IMR-90 (cell line): ENCODE results near the gene HEBP1. TPM values are rescaled to one million over a fixed set of nuclear protein-coding genes. Genes with fewer than 3 reads are reported as not detected.

Experiments used
- ATAC-seq: fragments of 200-7000 bp; cut with Tn5 transposase; 2 replicates; pipeline ENCODE4 v1.9.1; 2020; ENCODE audit warnings: low read depth, mild to moderate bottlenecking, moderate library complexity
- BruUV-seq: library from RNA; stranded (reverse); fragments of 400-500 nt; replicated peaks from 2 replicates; lab custom pipeline; 2021; lab: Mats Ljungman, UMichigan
- CTCF ChIA-PET: fragments of 300-600 bp; formaldehyde crosslinking; extraction: SDS; loops from one replicate; lab custom pipeline; 2021; ENCODE audit warnings: antibody characterized with exemption; lab: Yijun Ruan, JAX
- POLR2A ChIA-PET: fragments of 300-600 bp; sonication (Branson Sonifier 250); formaldehyde crosslinking; loops from one replicate; lab custom pipeline; 2022; ENCODE audit warnings: antibody characterized with exemption; ENCODE audit not compliant: unreplicated experiment; lab: Charles Lee
- DNase-seq: peaks from one replicate; pipeline ENCODE4 v3.0.0; 2013
- H2AFZ ChIP-seq: replicated peaks from 2 replicates; pipeline ENCODE3; 2013; ENCODE audit warnings: low read length, mild to moderate bottlenecking; ENCODE audit not compliant: poor library complexity
- H2AK5ac ChIP-seq: 2 replicates; pipeline ENCODE4 v1.6.1; 2013; ENCODE audit warnings: low read depth, low read length, inconsistent platforms
- H2AK9ac ChIP-seq: replicated peaks from 2 replicates; pipeline ENCODE3; 2013; ENCODE audit warnings: mild to moderate bottlenecking, low read depth, low read length, moderate library complexity; ENCODE audit not compliant: poor library complexity
- H2BK120ac ChIP-seq: 2 replicates; pipeline ENCODE4 v1.6.1; 2013; ENCODE audit warnings: low read depth, low read length, inconsistent platforms
- H2BK15ac ChIP-seq: 3 replicates; pipeline ENCODE4 v1.6.1; 2013; ENCODE audit warnings: low read depth, low read length, inconsistent platforms
- H2BK20ac ChIP-seq: 2 replicates; pipeline ENCODE4 v1.6.1; 2013; ENCODE audit warnings: low read depth, mild to moderate bottlenecking, inconsistent platforms, low read length, moderate library complexity
- H2BK5ac ChIP-seq: 2 replicates; pipeline ENCODE4 v1.6.1; 2013; ENCODE audit warnings: mild to moderate bottlenecking, low read depth, low read length, inconsistent platforms; ENCODE audit not compliant: poor library complexity, severe bottlenecking
- H3K14ac ChIP-seq: replicated peaks from 2 replicates; pipeline ENCODE4 v1.6.1; 2013; ENCODE audit warnings: low read depth, low read length, inconsistent platforms
- H3K18ac ChIP-seq: 2 replicates; pipeline ENCODE4 v1.6.1; 2013; ENCODE audit warnings: low read depth, low read length, control low read depth
- H3K23ac ChIP-seq: 2 replicates; pipeline ENCODE4 v1.6.1; 2013; ENCODE audit warnings: low read depth, low read length, inconsistent platforms
- H3K27ac ChIP-seq: 2 replicates; pipeline ENCODE4 v1.5.1; 2013; ENCODE audit warnings: mild to moderate bottlenecking, control low read depth, low read length; ENCODE audit not compliant: insufficient read depth
- H3K27me3 ChIP-seq: 2 replicates; pipeline ENCODE4 v1.6.1; 2013; ENCODE audit warnings: low read length; ENCODE audit not compliant: control insufficient read depth, insufficient read depth
- H3K36me3 ChIP-seq: 2 replicates; pipeline ENCODE4 v1.6.1; 2013; ENCODE audit warnings: low read length, mixed read lengths; ENCODE audit not compliant: control insufficient read depth, insufficient read depth
- H3K4ac ChIP-seq: 2 replicates; pipeline ENCODE4 v1.6.1; 2013; ENCODE audit warnings: low read depth, low read length, inconsistent platforms
- H3K4me1 ChIP-seq: 2 replicates; pipeline ENCODE4 v1.6.1; 2013; ENCODE audit warnings: low read length, mixed read lengths; ENCODE audit not compliant: control insufficient read depth, insufficient read depth
- H3K4me2 ChIP-seq: 2 replicates; pipeline ENCODE4 v1.6.1; 2013; ENCODE audit warnings: low read depth, mild to moderate bottlenecking, control low read depth, low read length, moderate library complexity
- H3K4me3 ChIP-seq: 2 replicates; pipeline ENCODE4 v1.5.1; 2013; ENCODE audit warnings: low read depth, mild to moderate bottlenecking, control low read depth, low read length, moderate library complexity; ENCODE audit not compliant: insufficient read depth
- H3K56ac ChIP-seq: 2 replicates; pipeline ENCODE4 v1.6.1; 2013; ENCODE audit warnings: low read length, inconsistent platforms; ENCODE audit not compliant: insufficient read depth; ENCODE audit errors: extremely low read depth
- H3K79me1 ChIP-seq, 2 experiments: 2 replicates each; pipeline ENCODE4 v1.6.1; 2013; ENCODE audit warnings: low read length in 2 of 2, inconsistent platforms in 1 of 2, low read depth in 1 of 2
- H3K9ac ChIP-seq: 2 replicates; pipeline ENCODE4 v1.6.1; 2013; ENCODE audit warnings: low read depth, low read length, control low read depth
- H3K9me1 ChIP-seq: 2 replicates; pipeline ENCODE4 v1.6.1; 2013; ENCODE audit warnings: low read length, inconsistent platforms; ENCODE audit not compliant: insufficient read depth
- H3K9me3 ChIP-seq: 2 replicates; pipeline ENCODE4 v1.6.1; 2013; ENCODE audit warnings: low read length; ENCODE audit not compliant: control insufficient read depth, insufficient read depth
- H4K20me1 ChIP-seq: 2 replicates; pipeline ENCODE4 v1.6.1; 2013; ENCODE audit warnings: low read length, inconsistent platforms; ENCODE audit not compliant: insufficient read depth
- H4K5ac ChIP-seq: 2 replicates; pipeline ENCODE4 v1.6.1; 2013; ENCODE audit warnings: mild to moderate bottlenecking, low read depth, low read length, control low read depth
- H4K8ac ChIP-seq, 2 experiments: 2 replicates each; pipeline ENCODE4 v1.6.1; 2013; ENCODE audit warnings: low read depth in 2 of 2, low read length in 2 of 2, control low read depth in 1 of 2, inconsistent platforms in 1 of 2
- H4K91ac ChIP-seq: 2 replicates; pipeline ENCODE4 v1.6.1; 2013; ENCODE audit warnings: low read depth, low read length, inconsistent platforms; ENCODE audit not compliant: insufficient read depth
- BHLHE40 ChIP-seq: fragments of 150-350 bp; IDR thresholded peaks from 2 replicates; pipeline ENCODE4 v1.6.1; 2016; ENCODE audit warnings: mild to moderate bottlenecking, low read depth, low read length
- CEBPB ChIP-seq: IDR thresholded peaks from 2 replicates; pipeline ENCODE4 v1.6.1; 2012; ENCODE audit warnings: low read depth, low read length, improper control_type of control experiment
- CHD1 ChIP-seq: IDR thresholded peaks from 2 replicates; pipeline ENCODE4 v1.6.1; 2012; ENCODE audit warnings: low read depth, low read length, improper control_type of control experiment
- CTCF ChIP-seq: conservative IDR thresholded peaks from 2 replicates; pipeline ENCODE4 v1.5.1; 2012; ENCODE audit warnings: mild to moderate bottlenecking, low read depth, low read length, improper control_type of control experiment
- ELK1 ChIP-seq: fragments of 150-350 bp; IDR thresholded peaks from 2 replicates; pipeline ENCODE4 v1.6.1; 2016; ENCODE audit warnings: low read depth, mild to moderate bottlenecking, low read length, moderate library complexity, borderline replicate concordance
- FOS ChIP-seq: fragments of 150-350 bp; IDR thresholded peaks from 2 replicates; pipeline ENCODE4 v1.6.1; 2016; ENCODE audit warnings: low read depth, low read length
- MAFK ChIP-seq: IDR thresholded peaks from 2 replicates; pipeline ENCODE4 v1.6.1; 2012; ENCODE audit warnings: low read depth, low read length, improper control_type of control experiment
- MAZ ChIP-seq: IDR thresholded peaks from 2 replicates; pipeline ENCODE4 v1.6.1; 2012; ENCODE audit warnings: low read depth, mild to moderate bottlenecking, low read length, improper control_type of control experiment, moderate library complexity, borderline replicate concordance
- MXI1 ChIP-seq: IDR thresholded peaks from 2 replicates; pipeline ENCODE4 v1.6.1; 2012; ENCODE audit warnings: low read depth, mild to moderate bottlenecking, low read length, moderate library complexity, borderline replicate concordance
- NFE2L2 ChIP-seq: fragments of 150-350 bp; IDR thresholded peaks from 2 replicates; pipeline ENCODE4 v1.6.1; 2016; ENCODE audit warnings: low read depth, mild to moderate bottlenecking, low read length
- POLR2A ChIP-seq: IDR thresholded peaks from 2 replicates; pipeline ENCODE4 v1.6.1; 2012; ENCODE audit warnings: mild to moderate bottlenecking, low read depth, low read length
- RAD21 ChIP-seq: IDR thresholded peaks from 2 replicates; pipeline ENCODE4 v1.6.1; 2012; ENCODE audit warnings: low read length, improper control_type of control experiment
- RCOR1 ChIP-seq: IDR thresholded peaks from 2 replicates; pipeline ENCODE4 v1.6.1; 2012; ENCODE audit warnings: mild to moderate bottlenecking, low read length, improper control_type of control experiment; ENCODE audit not compliant: insufficient replicate concordance
- RFX5 ChIP-seq: IDR thresholded peaks from 2 replicates; pipeline ENCODE4 v1.8.0; 2012; ENCODE audit warnings: low read depth, mild to moderate bottlenecking, low read length, moderate library complexity
- SMC3 ChIP-seq: fragments of 150-350 bp; IDR thresholded peaks from 2 replicates; pipeline ENCODE4 v1.6.1; 2016; ENCODE audit warnings: low read depth, mild to moderate bottlenecking, antibody characterized with exemption, low read length, moderate library complexity
- USF2 ChIP-seq: fragments of 150-350 bp; IDR thresholded peaks from 2 replicates; pipeline ENCODE4 v1.6.1; 2017; ENCODE audit warnings: mild to moderate bottlenecking, antibody characterized with exemption, low read length, low read depth
- WGBS, 2 experiments: methylation state at CpG; one replicate each; pipeline versions ENCODE4 v1.1.5 to v1.1.7; 2013; ENCODE audit warnings: missing lambda C conversion rate in 2 of 2; ENCODE audit not compliant: insufficient read length in 1 of 2; ENCODE audit errors: extremely low coverage in 2 of 2; 5-methylcytosine and 5-hydroxymethylcytosine counted together
- dilution Hi-C: fragments of 300-500 bp; cut with HindIII; formaldehyde crosslinking; loops from one replicate; pipeline ENCODE4 v1.14.3; 2018; ENCODE audit warnings: low sequenced_read_pairs; ENCODE audit not compliant: unreplicated experiment
- in situ Hi-C: fragments of 300-500 bp; cut with MboI; formaldehyde crosslinking; loops from 3 replicates; pipeline ENCODE4 v1.14.3; 2019; ENCODE audit warnings: low sequenced_read_pairs, inconsistent platforms, mixed read lengths
- intact Hi-C: fragments of 100-400 bp; cut with micrococcal nuclease; formaldehyde crosslinking; loops from 2 replicates; pipeline ENCODE4 v1.10.0; 2022
- polyA plus RNA-seq, 3 experiments: library from polyadenylated mRNA; depleted of rRNA; stranded (reverse); fragments of >200 nt; gene quantifications; 2 replicates each; pipeline ENCODE4 v1.2.3, GENCODE V29; 2012; ENCODE audit warnings: low replicate concordance in 1 of 3
- total RNA-seq: library from RNA; depleted of rRNA; stranded (reverse); fragments of >200 nt; gene quantifications from 2 replicates; pipeline ENCODE4 v1.2.3, GENCODE V29; 2012

HEBP1 gene
- total and polyA plus RNA-seq, 2 of the 4 experiments (the other 2 are of a cell fraction): 18.8 to 49.2 TPM

- Histone ChIP-seq H3K9me3 (no peaks in the 10 kb centered on the region), H2AK5ac (no peak overlapping the region), H3K9ac (no peak overlapping the region), H2BK15ac (no peak overlapping the region), H3K18ac (no peak overlapping the region), H3K4ac (no peak overlapping the region), H4K5ac (no peak overlapping the region), H3K27ac (no peak overlapping the region), H4K8ac (no peak overlapping the region), H3K27me3 (no peaks in the 10 kb centered on the region), H2AFZ (no peak overlapping the region), H3K23ac (no peak overlapping the region), H3K36me3 (peaks cover 22% of the 10 kb centered on the region), H3K9me1 (peaks cover 9% of the 10 kb centered on the region; the same call in 1 of the 2 replicates), H3K4me3 (no peak overlapping the region), H3K4me1 (peaks cover 12% of the 10 kb centered on the region), H2BK20ac (no peak overlapping the region), H4K91ac (no peak overlapping the region), H4K20me1 (no peaks in the 10 kb centered on the region), H3K56ac (no peak overlapping the region), H3K79me1 (peaks cover 23 to 42% of the 10 kb centered on the region in 2 experiments), H3K14ac (no peak overlapping the region), H2BK5ac (no peak overlapping the region), H2AK9ac (no peak overlapping the region), H2BK120ac (no peak overlapping the region), H3K4me2 (no peak overlapping the region)
- WGBS, 2 experiments: no CpG with 5 or more reads among the region's 5 CpGs
- DNase-seq (no peak), ATAC-seq (no peak)
- intact Hi-C loops (no loop called here), in situ Hi-C loops (loop anchor here (10.0 kb wide), 2 partner anchors 153 to 193 kb away; no protein-coding TSS in a partner anchor), dilution Hi-C loops (no loop called here)
- no peak for TF ChIP-seq SMC3
- TF ChIP-seq USF2: no peak
- TF ChIP-seq CTCF: no peak
- TF ChIP-seq NFE2L2: no peak
- TF ChIP-seq MAFK: no peak
- no peak for TF ChIP-seq CEBPB
- no peak for TF ChIP-seq BHLHE40
- no peak for TF ChIP-seq CHD1
- TF ChIP-seq MAZ: no peak
- TF ChIP-seq MXI1: no peak
- no peak for TF ChIP-seq POLR2A
- no peak for TF ChIP-seq ELK1
- TF ChIP-seq RCOR1: no peak
- TF ChIP-seq RFX5: no peak
- no peak for TF ChIP-seq FOS
- TF ChIP-seq RAD21: no peak
- CTCF ChIA-PET: interaction anchor here (0.9 kb wide), 1 partner anchor 11 kb away, joined by 4 read pairs; no protein-coding TSS in a partner anchor
- BruUV-seq: no TSS peak
- POLR2A ChIA-PET: no interaction called here
Measured at GRCh38 chr12:12987421-12987820, 12.6 kb downstream of the HEBP1 start.
